Esophagus (tissue), 2 donors: ENCODE data around the gene CBFA2T2. TPM values are rescaled to one million over a fixed set of nuclear protein-coding genes. Genes with fewer than 3 reads are reported as not detected.
"Not testable (repeated sequence)": the region's sequence is repeated elsewhere in the genome, so short reads cannot be mapped to it uniquely, and the experiment has no call there.

Experiments used
- H3K27ac ChIP-seq, 2 donors: one replicate each; pipeline ENCODE4 v1.5.1; 2013; ENCODE audit warnings: low read depth in 2 of 2, mild to moderate bottlenecking in 2 of 2, inconsistent platforms in 1 of 2, low read length in 1 of 2, moderate library complexity in 1 of 2
- H3K27me3 ChIP-seq, 2 donors: one replicate each; pipeline ENCODE4 v1.6.1; 2013; ENCODE audit warnings: low read length in 2 of 2, control low read depth in 1 of 2, mild to moderate bottlenecking in 1 of 2; ENCODE audit not compliant: insufficient read depth in 2 of 2, control insufficient read depth in 1 of 2
- H3K36me3 ChIP-seq, 2 donors: one replicate each; pipeline ENCODE4 v1.6.1; 2013; ENCODE audit warnings: low read length in 1 of 2; ENCODE audit not compliant: control insufficient read depth in 2 of 2, insufficient read depth in 2 of 2
- H3K4me1 ChIP-seq, 2 donors: one replicate each; pipeline ENCODE4 v1.6.1; 2013; ENCODE audit warnings: low read length in 1 of 2; ENCODE audit not compliant: control insufficient read depth in 2 of 2, insufficient read depth in 2 of 2
- H3K4me3 ChIP-seq, 2 donors: one replicate each; pipeline ENCODE4 v1.5.1; 2013; ENCODE audit warnings: low read length in 2 of 2, mild to moderate bottlenecking in 2 of 2, low read depth in 1 of 2, moderate library complexity in 1 of 2
- H3K9me3 ChIP-seq, 2 donors: one replicate each; pipeline ENCODE4 v1.6.1; 2013; ENCODE audit warnings: mild to moderate bottlenecking in 2 of 2, low read depth in 1 of 2, low read length in 1 of 2, moderate library complexity in 1 of 2; ENCODE audit not compliant: control insufficient read depth in 2 of 2, insufficient read depth in 1 of 2
- WGBS, 2 donors: extraction: QIAGEN DNeasy Blood & Tissue Kit; methylation state at CpG; one replicate each; pipeline ENCODE4 v1.1.7; 2013; 5-methylcytosine and 5-hydroxymethylcytosine counted together
- polyA plus RNA-seq, 2 donors: library from polyadenylated mRNA; stranded (reverse); fragments of 200-250 nt; gene quantifications; one replicate each; pipeline ENCODE4 v1.2.3, GENCODE V29; 2013
- donor health status: healthy with polysubstance abuse.
- donor health status: Bipolar disorder and iron deficiency.

CBFA2T2 gene
- polyA plus RNA-seq, 2 donors, result 4.7 to 8.5 TPM

GRCh38 chr20:33626190-33626589, 136.3 kb downstream of the CBFA2T2 start:
- WGBS, 2 donors, result 95 to 98% methylated on average over 4 of the region's 4 CpGs
- no peak overlapping the region for H3K27ac ChIP-seq

GRCh38 chr20:33627577-33628216, 137.8 kb downstream of the CBFA2T2 start:
- H3K4me1 ChIP-seq, result peaks cover 0 to 4% of the 10 kb centered on the region in 2 donors
- peaks cover 12 to 30% of the 10 kb centered on the region in 2 donors for H3K36me3 ChIP-seq
- H3K4me3 ChIP-seq, result no peak overlapping the region
- H3K9me3 ChIP-seq, result no peaks in the 10 kb centered on the region
- no peaks in the 10 kb centered on the region for H3K27me3 ChIP-seq
- no peak overlapping the region for H3K27ac ChIP-seq
- 96 to 97% methylated on average over 4 of the region's 4 CpGs for WGBS, 2 donors

More at GRCh38 chr20:33626190-33626589, 136.3 kb downstream of the CBFA2T2 start:
- Histone ChIP-seq H3K36me3 (peaks cover 12 to 30% of the 10 kb centered on the region in 2 donors), H3K27me3 (no peaks in the 10 kb centered on the region), H3K4me3 (no peak overlapping the region), H3K9me3 (no peaks in the 10 kb centered on the region), H3K4me1 (peaks cover 0 to 4% of the 10 kb centered on the region in 2 donors)

GRCh38 chr20:33629533-33629932, 139.6 kb downstream of the CBFA2T2 start:
- H3K36me3 ChIP-seq, result peaks cover 8 to 22% of the 10 kb centered on the region in 2 donors
- H3K27me3 ChIP-seq, result no peaks in the 10 kb centered on the region
- 96% methylated on average over 10 of the region's 10 CpGs for WGBS, 2 donors
- no peak overlapping the region for H3K27ac ChIP-seq
- H3K4me1 ChIP-seq, result no peaks in the 10 kb centered on the region
- no peak overlapping the region for H3K4me3 ChIP-seq
- no peaks in the 10 kb centered on the region for H3K9me3 ChIP-seq

GRCh38 chr20:33629979-33630378, 140.1 kb downstream of the CBFA2T2 start:
- 89 to 92% methylated on average over 5 of the region's 5 CpGs for WGBS, 2 donors
- Histone ChIP-seq H3K9me3 (no peaks in the 10 kb centered on the region), H3K27ac (no peak overlapping the region), H3K4me3 (no peak overlapping the region), H3K36me3 (peaks cover 8 to 18% of the 10 kb centered on the region in 2 donors), H3K4me1 (no peaks in the 10 kb centered on the region), H3K27me3 (no peaks in the 10 kb centered on the region)

- Histone ChIP-seq H3K9me3 (no peaks in the 10 kb centered on the region), H3K27me3 (no peaks in the 10 kb centered on the region), H3K4me1 (no peaks in the 10 kb centered on the region), H3K4me3 (no peak overlapping the region), H3K36me3 (peaks cover 8 to 14% of the 10 kb centered on the region in 2 donors), H3K27ac (no peak overlapping the region)
- WGBS, 2 donors, result 91 to 95% methylated on average over 4 of the region's 4 CpGs
Measured at GRCh38 chr20:33630507-33630906, 140.6 kb downstream of the CBFA2T2 start.

GRCh38 chr20:33631910-33632309, 142.0 kb downstream of the CBFA2T2 start:
- not testable (repeated sequence) for H3K27ac ChIP-seq

GRCh38 chr20:33635341-33635740, 145.4 kb downstream of the CBFA2T2 start:
- H3K36me3 ChIP-seq, result peaks cover 6 to 16% of the 10 kb centered on the region in 2 donors
- no peaks in the 10 kb centered on the region for H3K27me3 ChIP-seq
- no peaks in the 10 kb centered on the region for H3K9me3 ChIP-seq
- H3K4me3 ChIP-seq, result no peak overlapping the region
- no peaks in the 10 kb centered on the region for H3K4me1 ChIP-seq
- WGBS, 2 donors, result 96 to 99% methylated on average over 3 of the region's 3 CpGs
- H3K27ac ChIP-seq, result no peak overlapping the region

More at GRCh38 chr20:33631910-33632309, 142.0 kb downstream of the CBFA2T2 start:
- 86 to 88% methylated on average over 4 of the region's 4 CpGs for WGBS, 2 donors
- H3K4me3 ChIP-seq, H3K9me3 ChIP-seq, H3K4me1 ChIP-seq, H3K27me3 ChIP-seq: not testable (repeated sequence)
- H3K36me3 ChIP-seq, result peaks cover 8 to 19% of the 10 kb centered on the region in 2 donors

GRCh38 chr20:33636776-33637175, 146.9 kb downstream of the CBFA2T2 start:
- H3K27me3 ChIP-seq, result no peaks in the 10 kb centered on the region
- H3K27ac ChIP-seq, result no peak overlapping the region
- H3K9me3 ChIP-seq, result no peaks in the 10 kb centered on the region
- 94 to 95% methylated on average over 1 of the region's 1 CpG for WGBS, 2 donors
- H3K4me1 ChIP-seq, result no peaks in the 10 kb centered on the region
- H3K36me3 ChIP-seq, result peaks cover 6 to 15% of the 10 kb centered on the region in 2 donors
- H3K4me3 ChIP-seq, result no peak overlapping the region

- 80 to 83% methylated on average over 13 of the region's 13 CpGs for WGBS, 2 donors
- Histone ChIP-seq H3K4me1 (no peaks in the 10 kb centered on the region), H3K36me3 (peaks cover 6 to 26% of the 10 kb centered on the region in 2 donors)
Measured at GRCh38 chr20:33640287-33640686, 150.4 kb downstream of the CBFA2T2 start.

More at GRCh38 chr20:33640287-33640686, 150.4 kb downstream of the CBFA2T2 start:
- no peak overlapping the region for H3K4me3 ChIP-seq
- H3K9me3 ChIP-seq, result no peaks in the 10 kb centered on the region
- H3K27ac ChIP-seq, result no peak overlapping the region
- H3K27me3 ChIP-seq, result no peaks in the 10 kb centered on the region
